Measurements from ENCODE around the gene ITK.
"Not testable (repeated sequence)": the region's sequence is repeated elsewhere in the genome, so short reads cannot be mapped to it uniquely, and the experiment has no call there.

The ITK gene

GRCh38 chr5:157203417-157203816, 22.8 kb downstream of the ITK start:
- FAIRE-seq (no peak), DNase-seq (ENCODE audit: insufficient read length, low spot score) (no peak)

DNA sequence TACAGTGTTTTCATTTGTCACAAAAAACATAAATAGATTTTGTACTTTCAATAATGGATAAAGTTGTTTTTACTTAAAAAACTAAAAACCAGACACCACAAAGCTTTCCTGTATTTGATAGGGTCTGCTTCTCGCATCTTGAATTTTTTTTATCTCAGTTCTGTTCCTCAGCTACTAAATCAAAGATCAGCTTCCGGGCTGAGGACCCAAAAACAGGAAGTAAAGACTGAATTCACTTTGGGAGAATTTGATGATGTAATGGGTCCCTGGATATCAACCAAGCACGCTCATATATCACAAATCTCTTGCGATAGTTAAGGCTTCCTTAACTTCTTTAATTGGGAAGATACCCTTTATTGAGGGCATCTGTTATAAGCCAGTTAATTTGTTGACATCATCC, 24.1 kb downstream of the ITK start:
- FAIRE-seq (no peak), DNase-seq (ENCODE audit: insufficient read length, low spot score) (no peak)

DNA sequence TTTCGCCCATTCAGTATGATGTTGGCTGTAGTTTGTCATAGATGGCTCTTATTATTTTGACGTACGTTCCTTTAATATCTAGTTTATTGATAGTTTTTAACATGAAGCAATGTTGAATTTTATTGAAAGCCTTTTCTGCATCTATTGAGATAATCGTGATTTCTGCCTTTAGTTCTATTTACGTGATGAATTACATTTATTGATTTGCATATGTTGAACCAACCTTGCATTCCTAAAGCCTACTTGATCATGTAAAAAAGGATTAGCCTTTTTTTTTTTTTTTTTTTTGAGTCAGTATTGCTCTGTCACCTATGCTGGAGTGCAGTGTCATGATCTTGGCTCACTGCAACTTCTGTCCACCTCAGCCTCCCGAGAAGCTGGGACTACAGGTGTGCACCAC, 25.1 kb downstream of the ITK start:
- FAIRE-seq (no peak), DNase-seq (ENCODE audit: insufficient read length, low spot score) (no peak)

DNA sequence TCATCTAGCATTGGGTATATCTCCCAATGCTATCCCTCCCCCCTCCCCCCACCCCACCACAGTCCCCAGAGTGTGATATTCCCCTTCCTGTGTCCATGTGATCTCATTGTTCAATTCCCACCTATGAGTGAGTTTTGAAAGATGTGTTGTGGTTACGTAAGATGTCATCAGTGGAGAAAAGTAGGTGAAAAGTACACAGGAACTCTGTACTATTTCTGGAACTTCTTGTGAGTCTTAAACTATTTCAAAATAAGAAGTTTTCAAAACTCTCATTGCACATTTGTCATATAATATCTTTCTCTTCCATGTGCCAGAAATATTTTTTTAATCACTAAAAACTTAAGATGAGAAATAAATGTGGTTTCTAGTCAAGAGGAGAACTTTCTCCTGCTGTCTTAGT, 30.0 kb downstream of the ITK start:
- not testable (repeated sequence) for DNase-seq (ENCODE audit: insufficient read length, low spot score); FAIRE-seq

DNA sequence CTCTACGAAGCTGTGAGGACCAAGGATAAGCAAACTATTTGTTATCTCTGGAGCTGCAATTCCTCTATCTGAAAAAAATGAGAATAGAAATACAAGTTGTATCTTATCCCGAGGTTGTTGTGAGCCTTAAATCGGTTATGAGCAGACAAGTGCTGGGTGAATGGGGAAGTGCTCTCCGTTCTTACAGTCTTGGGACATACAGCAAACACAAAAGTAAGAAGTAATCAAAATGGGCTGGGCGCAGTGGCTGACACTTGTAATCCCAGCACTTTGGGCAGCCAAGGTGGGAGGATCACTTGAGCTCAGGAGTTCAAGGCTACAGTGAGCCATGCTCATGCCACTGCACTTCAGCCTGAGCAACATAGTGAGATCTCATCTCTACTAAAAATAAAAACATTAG, 31.7 kb downstream of the ITK start:
- DNase-seq (ENCODE audit: insufficient read length, low spot score) (no peak), FAIRE-seq (no peak)

DNA sequence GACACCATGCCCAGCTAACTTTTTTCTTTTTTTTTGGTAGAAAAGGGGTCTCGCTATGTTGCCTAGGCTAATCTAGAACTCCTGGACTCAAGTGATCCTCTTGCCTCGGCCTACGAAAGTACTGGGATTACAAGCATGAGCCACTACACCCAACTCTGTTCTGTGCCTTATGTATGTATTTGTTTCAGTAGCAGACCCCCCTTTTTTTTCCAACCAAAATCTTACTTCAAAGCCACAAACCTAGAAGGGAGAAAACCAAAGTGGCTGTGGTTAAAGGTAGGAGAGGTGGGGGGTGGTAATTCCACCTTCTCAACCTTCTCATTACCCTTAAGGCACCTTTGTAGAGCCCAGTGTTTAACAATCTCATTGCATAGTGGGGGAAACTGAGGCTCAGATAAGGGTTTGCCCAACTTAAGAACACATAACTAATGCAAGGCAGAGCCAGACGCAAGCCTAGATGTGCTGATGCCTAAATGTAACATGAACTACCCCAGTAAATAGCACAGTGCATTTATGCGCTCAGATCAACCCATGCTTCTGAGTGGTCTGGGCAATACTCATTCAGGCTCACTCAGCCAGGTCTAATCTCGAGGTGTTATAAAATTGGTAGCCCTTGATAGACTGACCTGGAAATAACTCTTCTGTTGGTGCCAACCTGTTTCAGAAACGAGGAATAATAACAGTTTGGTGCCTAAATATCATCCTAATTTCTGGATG, 33.0 kb downstream of the ITK start:
- no peak for FAIRE-seq
- DNase-seq (ENCODE audit: insufficient read length, low spot score): no peak

- FAIRE-seq: no peak
These were observed 33.8 kb downstream of the ITK start for GRCh38 chr5:157214415-157214814.

GRCh38 chr5:157214861-157215513, 34.3 kb downstream of the ITK start:
- FAIRE-seq: no peak
- DNase-seq (ENCODE audit: insufficient read length, low spot score): no peak

More at GRCh38 chr5:157214415-157214814, 33.8 kb downstream of the ITK start:
- DNase-seq (ENCODE audit: insufficient read length, low spot score): no peak

DNA sequence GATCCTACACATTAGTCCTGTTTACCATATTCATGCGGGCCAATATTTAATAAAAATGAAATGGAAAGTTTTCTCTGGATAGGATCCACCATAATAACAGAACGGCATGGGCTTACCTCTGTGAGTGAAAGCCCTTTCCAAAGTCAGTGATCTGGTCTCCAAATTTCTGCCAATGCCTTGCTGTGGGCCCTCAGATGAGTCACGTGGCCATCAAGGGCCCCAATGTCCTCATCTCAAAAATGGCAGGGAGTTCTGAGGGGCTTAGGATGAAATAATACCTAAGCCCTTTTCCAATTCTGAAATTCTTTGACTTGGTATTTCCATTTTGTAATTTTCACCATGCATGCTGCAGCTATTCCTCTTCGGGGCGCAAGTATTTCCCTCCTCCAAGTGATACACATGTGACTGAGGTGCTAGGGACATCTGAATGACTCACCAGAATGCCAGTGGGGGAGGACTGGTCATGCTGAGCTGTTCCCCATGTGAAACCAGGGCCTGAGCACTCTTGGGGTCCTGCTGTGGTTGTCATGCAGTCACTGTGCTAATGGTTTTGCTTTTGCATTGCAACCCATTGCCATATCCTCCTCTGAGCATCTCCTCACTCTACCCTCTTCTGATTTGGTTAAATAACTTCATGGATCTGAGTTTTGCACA, 35.0 kb downstream of the ITK start:
- DNase-seq (ENCODE audit: insufficient read length, low spot score) (no peak), FAIRE-seq (no peak)

- no peak for DNase-seq (ENCODE audit: insufficient read length, low spot score)
- no peak for FAIRE-seq
These were observed 35.9 kb downstream of the ITK start for GRCh38 chr5:157216391-157217142.

- FAIRE-seq (no peak), DNase-seq (ENCODE audit: insufficient read length, low spot score) (no peak)
These were observed 36.8 kb downstream of the ITK start for GRCh38 chr5:157217289-157218024.

- DNase-seq (ENCODE audit: insufficient read length, low spot score): no peak
- no peak for FAIRE-seq
These were observed 39.0 kb downstream of the ITK start for GRCh38 chr5:157219491-157220271.

GRCh38 chr5:157221959-157222358, 41.3 kb downstream of the ITK start:
- DNase-seq (ENCODE audit: insufficient read length, low spot score) (no peak), FAIRE-seq (no peak)

GRCh38 chr5:157222506-157223230, 42.0 kb downstream of the ITK start:
- peak; percentile 31 for FAIRE-seq
- DNase-seq (ENCODE audit: insufficient read length, low spot score): peak; percentile 28

DNA sequence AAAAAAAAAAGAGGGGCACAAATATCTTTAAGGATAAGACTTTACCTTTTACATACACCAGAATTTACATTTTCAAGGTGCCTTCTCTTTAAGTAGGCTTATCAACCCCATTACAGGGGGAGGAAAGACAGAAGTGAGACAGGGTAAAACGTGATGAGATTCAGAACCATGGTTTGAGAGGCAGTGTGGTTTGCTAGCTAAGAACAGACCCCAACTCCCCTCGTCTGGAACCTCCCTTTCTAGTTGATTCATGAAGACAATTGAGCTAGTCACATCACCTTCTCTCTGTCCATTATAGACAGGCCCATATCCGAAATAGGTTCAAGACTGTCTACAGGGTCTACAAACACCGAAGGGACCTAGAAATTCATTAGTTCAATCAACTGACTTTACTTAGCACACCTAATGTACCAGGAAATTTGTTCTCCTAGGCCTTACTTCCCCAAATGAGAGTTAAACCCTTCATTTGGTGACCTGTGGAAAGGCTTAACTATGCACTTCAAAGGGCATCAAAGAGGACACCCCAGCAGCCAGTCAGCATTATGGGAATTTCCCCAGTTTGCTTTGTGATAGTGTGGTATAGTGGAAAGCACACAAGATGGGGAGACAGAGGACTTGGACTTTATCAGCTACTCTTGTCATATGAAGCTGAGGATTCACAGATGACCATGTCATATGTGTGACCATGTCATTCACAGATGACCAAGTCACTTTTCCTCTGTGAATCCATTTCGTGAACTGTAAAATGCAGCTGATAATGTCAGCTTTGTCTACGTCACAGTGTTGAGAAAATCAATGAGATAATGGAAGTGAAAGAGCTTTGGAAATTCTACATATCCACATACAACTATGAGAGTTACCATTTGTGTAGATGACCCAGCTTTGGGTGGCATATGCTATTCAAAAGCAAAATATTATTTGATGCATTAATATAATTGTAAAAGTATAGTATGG, 45.1 kb downstream of the ITK start:
- DNase-seq (ENCODE audit: insufficient read length, low spot score) (no peak), FAIRE-seq (no peak)

DNA sequence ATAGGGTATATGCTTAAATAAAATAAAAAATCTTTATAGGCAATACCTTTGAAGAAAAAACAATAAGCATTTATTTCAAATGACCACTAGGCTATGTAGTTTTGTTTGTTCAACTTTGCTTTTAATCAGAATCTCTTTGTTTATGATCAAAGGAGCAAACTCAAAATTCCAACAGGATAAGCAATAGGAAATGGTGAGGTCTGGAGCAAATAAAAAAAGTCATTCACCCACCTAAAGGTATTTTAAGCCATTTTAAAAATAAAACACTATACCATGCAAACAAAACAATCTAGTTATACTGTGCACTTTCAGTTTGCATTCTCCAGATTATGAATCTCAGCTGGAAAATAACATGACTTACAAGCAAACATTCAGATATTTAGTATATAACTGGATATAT, 50.0 kb downstream of the ITK start:
- DNase-seq (ENCODE audit: insufficient read length, low spot score) (no peak), FAIRE-seq (no peak)

- FAIRE-seq (no peak), DNase-seq (ENCODE audit: insufficient read length, low spot score) (no peak)
These were observed 52.1 kb downstream of the ITK start for GRCh38 chr5:157232706-157233105.

GRCh38 chr5:157233515-157233914, 52.9 kb downstream of the ITK start:
- no peak for DNase-seq (ENCODE audit: insufficient read length, low spot score)
- FAIRE-seq: no peak

Data from HTR-8/SVneo (cell line).